Endodermal cell (in vitro differentiated cells): Measurements from ENCODE around the gene HSDL2. TPM values are rescaled to one million over a fixed set of nuclear protein-coding genes. Genes with fewer than 3 reads are reported as not detected.

Experiments
- DNase-seq: peaks from one replicate; pipeline ENCODE4 v3.0.0-alpha.2; 2017
- H3K27ac ChIP-seq: 2 replicates; pipeline ENCODE4 v1.5.1; 2013; ENCODE audit warnings: mild to moderate bottlenecking, low read depth, low read length, moderate library complexity
- H3K27me3 ChIP-seq: 2 replicates; pipeline ENCODE4 v1.6.1; 2013; ENCODE audit warnings: mild to moderate bottlenecking, low read length, moderate library complexity; ENCODE audit not compliant: insufficient read depth, control insufficient read depth, poor library complexity, severe bottlenecking
- H3K36me3 ChIP-seq: 2 replicates; pipeline ENCODE4 v1.7.0; 2013; ENCODE audit warnings: mild to moderate bottlenecking, low read length, moderate library complexity; ENCODE audit not compliant: control insufficient read depth, insufficient read depth
- H3K4me1 ChIP-seq: one replicate; pipeline ENCODE4 v1.7.0; 2013; ENCODE audit warnings: low read length; ENCODE audit not compliant: control insufficient read depth, insufficient read depth
- H3K4me3 ChIP-seq: 2 replicates; pipeline ENCODE4 v1.5.1; 2013; ENCODE audit warnings: mild to moderate bottlenecking, low read length, moderate library complexity
- H3K9ac ChIP-seq: 2 replicates; pipeline ENCODE4 v1.6.1; 2013; ENCODE audit warnings: mild to moderate bottlenecking, low read length, moderate library complexity; ENCODE audit not compliant: poor library complexity, severe bottlenecking; ENCODE audit errors: extremely low read depth
- H3K9me3 ChIP-seq: 2 replicates; pipeline ENCODE4 v1.6.1; 2013; ENCODE audit warnings: mild to moderate bottlenecking, low read length, moderate library complexity; ENCODE audit not compliant: control insufficient read depth
- H3K27ac Mint-ChIP-seq: 2 replicates; pipeline ENCODE4 v1.8.0; 2020; ENCODE audit warnings: mixed read lengths
- H3K27me3 Mint-ChIP-seq: 2 replicates; pipeline ENCODE4 v1.8.0; 2021; ENCODE audit warnings: mild to moderate bottlenecking, mixed read lengths; ENCODE audit not compliant: insufficient read depth
- H3K36me3 Mint-ChIP-seq: 2 replicates; pipeline ENCODE4 v1.8.0; 2020; ENCODE audit warnings: low read depth, mixed read lengths
- H3K4me1 Mint-ChIP-seq: 2 replicates; pipeline ENCODE4 v1.8.0; 2020; ENCODE audit warnings: mixed read lengths
- H3K4me3 Mint-ChIP-seq: 2 replicates; pipeline ENCODE4 v1.8.0; 2020; ENCODE audit warnings: mild to moderate bottlenecking, moderate library complexity, mixed read lengths
- H3K9me3 Mint-ChIP-seq: 2 replicates; pipeline ENCODE4 v1.8.0; 2020; ENCODE audit warnings: mild to moderate bottlenecking, mixed read lengths
- WGBS, 2 experiments: methylation state at CpG; one replicate each; pipeline versions ENCODE4 v1.1.5 to v1.1.7; 2013; ENCODE audit warnings: missing lambda C conversion rate in 2 of 2, mixed read lengths in 1 of 2; ENCODE audit not compliant: insufficient coverage in 1 of 2, insufficient read length in 1 of 2; 5-methylcytosine and 5-hydroxymethylcytosine counted together
- total RNA-seq, 2 donors: library from RNA; stranded (reverse); fragmentation: NEBNext Ultra II Directional in 1 of 2; extraction: Animal tissue kit (Norgen Biotek cat#: 25700) in 1 of 2; gene quantifications; 2 replicates in 1 of 2; 3 replicates in 1 of 2; pipeline ENCODE4 v1.2.1, GENCODE V29; 2021
- TF ChIP-seq, protein P1 (sequence below): fragments of 200-600 bp; sonication (generic); conservative IDR thresholded peaks from 2 replicates; pipeline ENCODE4 v1.5.0; 2021; ENCODE audit warnings: antibody characterized with exemption, mild to moderate bottlenecking

Gene HSDL2
- total RNA-seq, 2 donors from 2014 or later: 22.5 to 29.1 TPM

DNA sequence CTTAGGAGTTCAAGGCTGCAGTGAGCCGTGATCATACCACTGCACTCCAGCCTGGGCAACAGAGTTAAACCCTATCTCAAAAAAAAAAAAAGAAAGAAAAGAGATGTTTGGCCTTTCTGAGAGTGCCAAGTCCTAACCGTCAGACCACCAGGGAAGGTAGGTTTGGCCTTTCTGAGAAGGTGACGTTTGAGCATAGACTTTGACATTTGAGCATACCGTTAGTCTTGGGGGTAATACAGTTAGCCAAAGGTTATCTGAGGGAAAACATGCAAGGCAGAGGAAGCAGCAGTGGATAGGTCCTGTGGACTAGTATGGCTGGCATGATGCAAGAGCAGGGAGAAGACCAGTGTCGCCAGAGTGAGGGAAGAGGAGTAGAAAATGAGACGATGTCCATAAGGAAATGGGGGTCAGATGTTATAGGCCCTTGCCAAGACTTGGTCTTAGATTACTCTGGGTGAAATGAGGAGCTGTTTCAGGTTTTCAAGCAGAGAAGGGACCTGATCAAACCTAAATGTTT lies 50.2 kb downstream of the HSDL2 start:
- Histone ChIP-seq H3K9me3 (no peaks in the 10 kb centered on the region), H3K27me3 (no peaks in the 10 kb centered on the region), H3K9ac (no peak overlapping the region), H3K27ac (no peak overlapping the region), H3K36me3 (no peaks in the 10 kb centered on the region), H3K4me1 (no peaks in the 10 kb centered on the region), H3K4me3 (no peak overlapping the region)
- Mint-ChIP-seq H3K4me1 (no peaks in the 10 kb centered on the region), H3K27me3 (no peaks in the 10 kb centered on the region), H3K9me3 (no peaks in the 10 kb centered on the region), H3K4me3 (no peak overlapping the region), H3K27ac (no peak overlapping the region), H3K36me3 (peaks cover 9% of the 10 kb centered on the region)
- TF ChIP-seq, protein P1, sequence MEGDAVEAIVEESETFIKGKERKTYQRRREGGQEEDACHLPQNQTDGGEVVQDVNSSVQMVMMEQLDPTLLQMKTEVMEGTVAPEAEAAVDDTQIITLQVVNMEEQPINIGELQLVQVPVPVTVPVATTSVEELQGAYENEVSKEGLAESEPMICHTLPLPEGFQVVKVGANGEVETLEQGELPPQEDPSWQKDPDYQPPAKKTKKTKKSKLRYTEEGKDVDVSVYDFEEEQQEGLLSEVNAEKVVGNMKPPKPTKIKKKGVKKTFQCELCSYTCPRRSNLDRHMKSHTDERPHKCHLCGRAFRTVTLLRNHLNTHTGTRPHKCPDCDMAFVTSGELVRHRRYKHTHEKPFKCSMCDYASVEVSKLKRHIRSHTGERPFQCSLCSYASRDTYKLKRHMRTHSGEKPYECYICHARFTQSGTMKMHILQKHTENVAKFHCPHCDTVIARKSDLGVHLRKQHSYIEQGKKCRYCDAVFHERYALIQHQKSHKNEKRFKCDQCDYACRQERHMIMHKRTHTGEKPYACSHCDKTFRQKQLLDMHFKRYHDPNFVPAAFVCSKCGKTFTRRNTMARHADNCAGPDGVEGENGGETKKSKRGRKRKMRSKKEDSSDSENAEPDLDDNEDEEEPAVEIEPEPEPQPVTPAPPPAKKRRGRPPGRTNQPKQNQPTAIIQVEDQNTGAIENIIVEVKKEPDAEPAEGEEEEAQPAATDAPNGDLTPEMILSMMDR: no peak
- 82 to 94% methylated on average over 5 to 6 of the region's 6 CpGs for WGBS, 2 experiments
- DNase-seq: no peak

DNA sequence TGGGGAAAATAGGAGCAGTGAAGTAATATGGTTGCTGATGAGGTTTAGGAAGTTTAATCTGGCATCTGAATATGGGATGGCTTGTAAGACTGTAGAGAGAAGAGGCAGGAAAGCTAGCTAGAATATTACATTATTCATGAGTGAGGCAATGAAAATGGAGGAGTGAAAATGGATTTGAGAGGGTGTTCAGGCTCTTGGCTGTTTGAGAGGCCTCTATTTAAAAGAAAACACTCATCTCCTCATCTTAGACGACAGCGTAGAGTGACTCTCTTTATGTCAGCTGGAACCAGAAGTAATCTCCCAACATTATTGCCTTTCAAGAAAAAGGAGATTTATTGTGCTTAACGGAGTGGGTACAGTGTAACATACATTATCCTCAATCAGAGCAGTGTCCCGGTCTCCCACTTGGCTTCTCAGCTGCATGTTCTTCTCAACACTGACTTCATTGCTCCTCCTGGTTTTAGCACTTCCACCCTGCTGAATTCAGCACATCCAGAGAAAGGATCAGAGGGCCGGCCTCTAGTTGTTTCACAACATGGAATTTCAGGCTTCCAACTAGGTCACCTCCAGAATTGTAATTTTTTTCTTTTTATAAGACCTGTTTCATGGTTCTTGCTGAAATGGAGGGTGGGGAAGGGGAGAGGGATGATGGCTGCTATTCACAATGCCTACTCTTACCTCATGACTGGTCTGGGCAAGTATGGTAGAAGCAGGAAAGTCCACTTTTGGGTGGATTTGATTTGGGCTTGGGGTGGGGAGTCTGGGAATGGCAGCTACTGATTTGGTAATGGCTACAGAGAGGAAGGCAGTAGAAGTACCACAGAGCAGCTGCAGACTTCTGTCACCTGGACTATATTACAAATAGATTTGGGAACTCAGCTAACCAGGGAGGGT lies 53.8 kb downstream of the HSDL2 start:
- 90 to 93% methylated on average over 3 to 5 of the region's 5 CpGs for WGBS, 2 experiments
- no peaks in the 10 kb centered on the region for H3K27me3 Mint-ChIP-seq
- TF ChIP-seq, protein P1: no peak

DNA sequence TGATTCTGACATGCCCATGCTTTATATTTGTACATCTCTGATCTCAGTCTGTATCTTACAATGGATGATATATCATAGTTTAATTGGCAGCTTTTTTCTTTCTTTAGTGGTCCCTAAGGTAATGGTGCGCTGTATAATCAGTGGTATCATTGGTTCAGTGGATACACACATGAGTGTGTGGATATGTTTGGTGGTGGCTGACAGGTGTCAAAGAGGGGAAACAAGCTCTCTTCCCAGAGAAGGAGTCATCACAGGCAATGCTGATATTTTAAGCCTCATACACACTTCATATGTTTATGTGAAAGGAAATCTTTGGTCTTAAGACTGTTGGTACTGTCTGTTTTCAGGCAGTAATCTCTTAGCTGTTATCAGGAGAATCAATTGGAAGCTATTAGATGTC lies 54.6 kb downstream of the HSDL2 start:
- TF ChIP-seq, protein P1: no peak
- 100% methylated on average over 1 of the region's 1 CpG; no CpG with 5 or more reads in 1 of the 2 experiments for WGBS, 2 experiments
- DNase-seq: no peak
- H3K27ac ChIP-seq: no peak overlapping the region
- Mint-ChIP-seq H3K36me3 (peaks cover 6% of the 10 kb centered on the region), H3K9me3 (no peaks in the 10 kb centered on the region), H3K4me3 (no peak overlapping the region), H3K27me3 (no peaks in the 10 kb centered on the region), H3K27ac (no peak overlapping the region), H3K4me1 (no peaks in the 10 kb centered on the region)
- H3K4me1 ChIP-seq: no peaks in the 10 kb centered on the region
- H3K27me3 ChIP-seq: no peaks in the 10 kb centered on the region
- H3K36me3 ChIP-seq: no peaks in the 10 kb centered on the region
- H3K4me3 ChIP-seq: no peak overlapping the region
- H3K9me3 ChIP-seq: no peaks in the 10 kb centered on the region
- no peak overlapping the region for H3K9ac ChIP-seq

More for the DNA sequence above, 53.8 kb downstream of the HSDL2 start:
- Histone ChIP-seq H3K4me3 (no peak overlapping the region), H3K9ac (no peak overlapping the region), H3K4me1 (no peaks in the 10 kb centered on the region), H3K36me3 (no peaks in the 10 kb centered on the region), H3K27ac (no peak overlapping the region), H3K9me3 (no peaks in the 10 kb centered on the region), H3K27me3 (no peaks in the 10 kb centered on the region)
- no peaks in the 10 kb centered on the region for H3K9me3 Mint-ChIP-seq
- no peak overlapping the region for H3K27ac Mint-ChIP-seq
- H3K36me3 Mint-ChIP-seq: peaks cover 9% of the 10 kb centered on the region
- no peaks in the 10 kb centered on the region for H3K4me1 Mint-ChIP-seq
- no peak overlapping the region for H3K4me3 Mint-ChIP-seq
- DNase-seq: no peak
